ENCODE measurements around the gene ZBP1.
"Not testable (repeated sequence)": the region's sequence is repeated elsewhere in the genome, so short reads cannot be mapped to it uniquely, and the experiment has no call there.

Gene ZBP1

GRCh38 chr20:57638173-57638894 is 18.1 kb upstream of the ZBP1 start:
- no peak for DNase-seq

GRCh38 chr20:57633945-57634491 is 13.8 kb upstream of the ZBP1 start:
- no peak for DNase-seq

GRCh38 chr20:57632286-57632685 is 12.1 kb upstream of the ZBP1 start:
- DNase-seq, result no peak

GRCh38 chr20:57630061-57630460 is 9.8 kb upstream of the ZBP1 start:
- DNase-seq, result no peak

DNA sequence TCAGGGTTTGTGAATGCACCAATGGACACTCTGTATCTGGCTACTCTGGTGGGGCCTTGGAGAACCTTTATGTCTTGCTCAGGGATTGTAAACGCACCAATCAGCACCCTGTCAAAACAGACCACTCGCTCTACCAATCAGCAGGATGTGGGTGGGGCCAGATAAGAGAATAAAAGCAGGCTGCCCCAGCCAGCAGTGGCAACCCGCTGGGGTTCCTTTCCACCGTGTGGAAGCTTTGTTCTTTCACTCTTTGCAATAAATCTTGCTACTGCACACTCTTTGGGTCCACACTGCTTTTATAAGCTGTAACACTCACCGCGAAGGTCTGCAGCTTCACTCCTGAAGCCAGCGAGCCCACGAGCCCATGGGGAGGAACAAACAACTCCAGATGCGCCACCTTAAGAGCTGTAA is 9.3 kb upstream of the ZBP1 start:
- not testable (repeated sequence) for DNase-seq

DNA sequence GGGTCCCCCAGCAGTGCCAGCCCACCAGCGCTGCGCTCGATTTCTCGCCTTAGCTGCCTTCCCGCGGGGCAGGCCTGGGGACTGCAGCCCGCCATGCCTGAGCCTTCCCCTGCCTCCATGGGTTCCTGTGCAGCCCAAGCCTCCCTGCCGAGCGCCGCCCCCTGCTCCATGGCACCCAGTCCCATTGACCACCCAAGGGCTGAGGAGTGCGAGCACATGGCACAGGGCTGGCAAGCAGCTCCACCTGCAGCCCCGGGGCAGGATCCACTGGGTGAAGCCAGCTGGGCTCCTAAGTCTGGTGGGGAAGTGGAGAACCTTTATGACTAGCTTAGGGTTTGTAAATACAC is 8.7 kb upstream of the ZBP1 start:
- not testable (repeated sequence) for DNase-seq

GRCh38 chr20:57628047-57628961 is 8.1 kb upstream of the ZBP1 start:
- DNase-seq, result peak; percentile 71

DNA sequence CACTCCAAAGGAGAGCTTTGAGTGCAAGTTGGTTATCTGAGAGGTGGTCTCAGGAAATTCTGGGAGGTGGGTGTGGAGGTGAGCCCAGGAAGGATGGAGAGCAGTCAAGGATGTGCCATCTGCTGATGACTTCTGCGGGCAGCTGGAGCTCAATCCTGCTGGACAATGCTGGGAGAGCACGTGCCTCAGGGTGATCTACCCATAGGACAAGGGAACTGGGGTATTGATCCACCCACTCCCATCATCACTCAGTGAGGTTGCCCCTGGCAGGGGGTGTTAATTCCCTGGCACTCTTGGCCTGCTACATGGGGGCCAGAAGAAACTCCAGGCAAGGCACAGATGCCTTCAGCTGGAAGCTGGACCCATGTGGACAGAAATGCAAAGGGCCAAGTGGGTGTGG is 7.1 kb upstream of the ZBP1 start:
- no peak for DNase-seq

- no peak for DNase-seq
Measured at GRCh38 chr20:57625978-57626377, 5.8 kb upstream of the ZBP1 start.

DNA sequence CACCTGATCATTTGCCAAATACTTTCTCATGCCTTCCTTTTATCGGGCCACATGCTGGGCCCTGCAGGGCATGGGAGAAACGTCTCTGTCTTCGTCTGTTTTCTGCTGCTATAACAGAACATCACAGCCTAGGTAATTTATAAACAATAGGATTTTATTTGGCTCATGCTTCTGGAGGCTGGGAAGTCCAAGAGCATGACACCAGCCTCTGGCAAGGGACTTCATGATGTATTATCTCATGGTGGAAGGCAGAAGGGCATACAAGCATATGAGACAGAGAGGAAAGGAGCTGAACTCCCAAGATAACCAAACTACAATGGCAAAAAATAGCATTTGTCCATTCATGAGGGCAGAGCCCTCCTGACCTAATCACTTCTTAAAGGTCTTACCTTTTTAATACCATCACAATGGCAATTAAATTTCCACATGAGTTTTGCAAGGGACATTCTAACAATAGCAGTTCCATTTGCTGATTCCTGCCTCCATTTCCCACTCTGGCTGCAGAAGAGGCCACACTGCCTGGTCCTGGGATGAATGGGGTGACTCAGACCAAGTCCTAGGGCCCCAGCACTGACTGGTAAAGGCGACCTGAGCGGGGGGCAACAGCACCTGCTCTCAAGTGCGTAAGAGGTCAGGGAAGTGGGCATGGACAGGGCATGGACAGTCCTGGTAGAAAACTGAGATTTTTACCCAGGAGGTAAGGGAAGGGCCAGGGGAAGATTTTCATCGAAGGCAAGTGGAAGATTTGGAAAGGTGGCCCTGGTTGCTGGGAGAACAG is 5.1 kb upstream of the ZBP1 start:
- no peak for DNase-seq

GRCh38 chr20:57624124-57624523 is 3.9 kb upstream of the ZBP1 start:
- no peak for DNase-seq

GRCh38 chr20:57622579-57623381 is 2.6 kb upstream of the ZBP1 start:
- peak; percentile 86 for DNase-seq

GRCh38 chr20:57622201-57622570 is 2.0 kb upstream of the ZBP1 start:
- DNase-seq, result no peak

DNA sequence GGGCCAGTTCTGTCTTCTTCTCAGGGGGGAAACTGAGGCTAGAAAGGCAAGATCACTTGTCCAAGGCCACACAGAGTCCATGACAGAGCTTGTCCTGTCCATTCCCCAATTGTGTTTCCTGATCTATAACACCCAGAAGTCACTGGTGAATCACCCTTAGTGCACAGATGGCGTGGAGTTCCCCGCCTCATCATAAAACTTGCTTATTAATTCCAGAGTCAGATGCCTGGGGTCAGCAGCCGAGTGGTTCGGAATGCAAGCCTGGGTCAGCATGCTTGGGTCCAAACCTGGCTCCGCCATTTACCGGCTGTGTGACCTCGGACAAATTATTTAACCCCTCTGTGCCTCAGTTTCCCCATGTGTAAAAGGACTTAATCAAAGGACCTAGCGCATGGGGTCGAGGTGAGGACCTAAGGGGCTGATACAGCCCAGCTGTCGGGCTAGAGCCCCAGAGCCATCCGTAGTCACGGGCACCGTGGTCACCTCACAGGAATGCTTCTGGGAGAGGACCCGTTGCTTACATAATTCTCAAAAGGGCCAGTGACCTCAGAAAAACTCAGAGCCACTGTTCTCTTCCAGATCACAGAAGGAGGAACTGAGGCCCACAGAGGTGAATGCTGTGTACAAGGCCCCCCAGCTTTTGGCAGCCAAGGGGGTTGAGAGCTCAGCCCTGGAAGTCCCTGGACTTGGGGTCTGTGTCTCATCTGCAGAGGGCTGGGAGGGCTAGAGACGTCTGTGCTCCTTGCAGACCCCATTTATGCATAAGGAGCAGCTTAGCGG is 1.4 kb upstream of the ZBP1 start:
- DNase-seq, result peak; percentile 11

- DNase-seq, result no peak
Measured at GRCh38 chr20:57620999-57621398, 773 bp upstream of the ZBP1 start.

DNA sequence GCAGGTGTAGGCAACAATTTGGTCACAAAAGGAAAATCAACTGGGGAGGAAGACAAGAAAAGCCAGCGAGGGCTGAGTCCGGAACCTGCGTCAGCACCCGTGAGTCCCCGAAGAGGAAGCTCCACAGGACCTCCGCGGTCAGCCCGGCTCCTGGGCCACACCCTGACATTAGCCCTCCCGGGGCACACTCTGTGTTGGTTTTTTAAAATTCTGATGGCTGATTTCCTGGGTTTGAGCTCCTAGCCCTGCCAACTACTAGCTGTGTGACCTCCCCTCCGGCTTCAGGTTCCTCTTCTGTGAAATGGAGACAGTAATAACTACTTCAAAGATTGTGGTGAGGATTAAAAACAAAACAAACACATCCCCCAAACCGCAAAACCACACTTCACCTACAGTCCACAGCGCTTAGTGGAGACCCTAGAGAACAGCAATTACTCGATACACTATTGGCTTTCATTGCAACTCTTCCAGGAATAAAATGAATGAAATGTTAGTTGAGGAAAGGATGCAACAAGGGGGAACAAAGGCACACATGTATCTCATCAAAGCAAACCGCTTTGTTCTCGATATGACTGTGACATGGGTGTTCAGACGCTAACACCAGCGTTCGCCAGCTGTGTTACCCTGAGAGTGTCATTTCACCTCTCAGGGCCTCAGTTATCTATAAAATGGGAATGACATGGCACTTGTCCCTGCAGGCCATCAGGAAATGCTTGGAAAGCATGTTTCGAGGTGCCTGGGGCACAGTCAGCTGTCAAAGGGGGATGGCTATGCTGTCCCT is 985 bp downstream of the ZBP1 start:
- DNase-seq, result no peak

DNA sequence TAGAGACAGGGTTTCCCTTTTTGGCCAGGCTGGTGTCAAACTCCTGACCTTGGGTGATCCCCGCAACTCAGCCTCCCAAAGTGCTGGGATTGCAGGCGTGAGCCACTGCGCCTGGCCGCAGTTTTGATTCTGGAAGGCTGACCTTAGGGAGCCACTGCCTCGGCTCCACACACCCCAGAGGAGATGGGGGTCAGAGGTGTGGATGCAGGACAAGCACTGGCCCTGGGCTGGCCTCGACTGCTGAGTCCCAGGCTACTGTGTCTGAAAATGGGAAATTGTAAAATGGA is 1.5 kb downstream of the ZBP1 start:
- DNase-seq, result no peak

DNA sequence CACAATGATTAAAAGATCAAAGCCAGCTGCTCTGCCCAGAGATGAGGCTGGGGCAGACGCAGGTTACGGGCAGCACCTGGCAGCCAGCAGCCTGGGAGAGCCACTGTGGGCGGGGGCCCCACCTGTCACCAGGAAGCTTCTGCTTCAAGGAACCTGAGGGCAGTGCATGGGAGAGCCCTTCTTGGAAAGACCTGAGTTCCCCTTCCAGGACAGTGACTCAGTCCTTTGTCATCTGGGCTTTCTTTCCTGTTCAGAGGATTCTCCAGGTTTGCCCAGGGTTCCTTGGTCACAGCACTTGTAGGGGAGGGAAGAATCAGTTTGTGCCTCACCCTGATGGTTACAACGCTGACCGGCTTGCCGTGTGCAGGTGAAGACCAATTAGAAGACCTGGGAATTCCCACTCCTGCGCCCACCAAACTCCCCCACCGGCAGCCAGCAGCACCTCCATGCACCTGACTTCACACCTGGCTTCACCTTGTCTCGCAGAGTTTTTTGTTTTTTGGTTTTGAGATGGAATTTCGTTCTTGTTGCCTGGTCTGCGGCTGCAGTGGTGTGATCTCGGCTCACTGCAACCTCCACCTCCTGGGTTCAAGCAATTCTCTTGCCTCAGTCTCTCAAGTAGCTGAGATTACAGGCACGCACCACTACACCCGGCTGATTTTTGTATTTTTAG is 2.0 kb downstream of the ZBP1 start:
- DNase-seq, result no peak

DNA sequence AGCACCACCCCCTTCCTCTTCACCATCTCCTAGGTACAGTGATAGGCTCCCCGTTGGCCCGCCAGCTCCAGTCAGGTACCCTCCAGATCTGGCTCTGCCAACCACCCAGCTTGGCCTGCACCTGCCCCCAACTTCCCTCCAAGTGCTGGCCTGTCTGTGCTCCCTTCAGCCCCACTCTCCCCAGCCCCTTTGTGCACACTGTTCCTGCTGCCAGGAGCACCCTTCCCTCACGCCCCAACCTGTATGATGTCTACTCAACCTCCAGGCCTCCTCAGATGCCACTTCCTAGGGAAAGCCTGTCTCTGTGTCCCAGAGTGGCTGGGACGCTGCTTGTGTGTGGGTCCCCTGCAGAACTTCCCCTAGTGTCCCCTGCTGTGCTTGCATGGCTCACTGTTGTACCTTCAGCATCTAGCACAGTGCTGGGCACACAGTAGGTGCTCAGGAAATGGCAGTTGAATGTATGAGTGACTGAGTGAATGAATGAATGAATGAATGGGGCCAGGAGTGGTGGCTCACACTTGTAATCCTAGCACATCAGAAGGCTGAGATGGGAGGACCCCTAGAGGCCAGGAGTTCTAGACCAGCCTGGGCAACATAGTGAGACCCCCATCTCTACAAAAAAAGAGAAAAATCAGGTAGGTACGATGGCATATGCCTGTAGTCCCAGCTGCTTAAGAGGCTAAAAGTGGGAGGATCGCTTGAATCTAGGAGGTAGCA is 3.0 kb downstream of the ZBP1 start:
- DNase-seq, result no peak
